GM12891 (cell line): ENCODE measurements around the gene PLEKHA8.

ENCODE experiments used
- PAX5 ChIP-seq: IDR thresholded peaks from 2 replicates; pipeline ENCODE4 v1.6.1; 2011; ENCODE audit warnings: low read length, moderate library complexity, mild to moderate bottlenecking; ENCODE audit not compliant: insufficient read depth, severe bottlenecking
- POLR2A ChIP-seq: IDR thresholded peaks from 2 replicates; pipeline ENCODE4 v1.6.1; 2011; ENCODE audit warnings: low read depth, low read length, control low read depth
- POLR2AphosphoS5 ChIP-seq: IDR thresholded peaks from 2 replicates; pipeline ENCODE4 v1.6.1; 2011; ENCODE audit warnings: low read depth, low read length, control low read depth
- SPI1 ChIP-seq: IDR thresholded peaks from 2 replicates; pipeline ENCODE4 v1.6.1; 2011; ENCODE audit warnings: low read depth, low read length, control low read depth
- TAF1 ChIP-seq: IDR thresholded peaks from 2 replicates; pipeline ENCODE4 v1.6.1; 2011; ENCODE audit warnings: low read depth, low read length, control low read depth

DNA sequence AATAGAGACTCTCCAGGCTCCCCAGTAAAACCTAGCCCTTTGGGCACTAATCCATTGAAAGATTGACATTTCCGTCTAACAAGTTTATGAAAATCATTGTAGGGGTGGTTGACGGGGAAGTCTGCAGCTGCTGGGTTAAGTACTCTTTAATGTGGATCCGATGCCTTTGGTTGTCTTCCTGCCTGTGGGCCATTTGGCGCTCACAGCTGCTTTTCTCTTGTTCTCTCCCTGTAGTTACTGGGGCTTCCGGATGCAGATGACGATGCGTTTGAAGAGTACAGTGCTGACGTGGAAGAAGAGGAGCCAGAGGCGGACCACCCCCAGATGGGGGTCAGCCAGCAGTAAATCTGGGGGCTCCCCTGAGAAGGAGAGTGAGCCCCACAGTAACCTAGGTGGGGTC lies 129.0 kb downstream of the PLEKHA8 start:
- TF ChIP-seq POLR2A (no peak), TAF1 (no peak), POLR2AphosphoS5 (no peak), PAX5 (no peak), SPI1 (no peak)
